T-helper 9 cell (primary cell): ENCODE results near the gene DLX1.
"Not testable (repeated sequence)": the region's sequence is repeated elsewhere in the genome, so short reads cannot be mapped to it uniquely, and the experiment has no call there.

Experiments used
- DNase-seq: peaks from one replicate; pipeline ENCODE4 v3.0.0-alpha.2; 2020

Gene DLX1

DNA sequence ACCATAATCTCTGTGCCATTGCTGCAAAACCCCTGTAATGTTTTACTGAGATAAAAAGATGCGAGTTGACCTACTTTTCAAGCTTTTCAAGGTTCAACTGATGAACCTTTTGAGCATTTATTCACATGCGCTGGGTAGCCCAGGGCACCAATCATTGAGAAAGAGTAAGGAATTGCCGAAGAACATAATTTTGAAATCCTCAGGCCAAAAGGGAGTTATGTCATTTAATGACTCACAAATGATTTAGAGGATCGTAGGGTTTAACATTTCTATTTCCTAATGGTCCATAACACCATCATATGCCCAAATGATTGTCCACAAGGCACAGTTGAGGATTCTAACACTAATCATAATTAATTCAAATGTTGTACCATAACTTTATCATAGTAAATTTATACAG lies 20.2 kb upstream of the DLX1 start:
- no peak for DNase-seq

GRCh38 chr2:172066394-172066886 lies 18.9 kb upstream of the DLX1 start:
- no peak for DNase-seq

DNA sequence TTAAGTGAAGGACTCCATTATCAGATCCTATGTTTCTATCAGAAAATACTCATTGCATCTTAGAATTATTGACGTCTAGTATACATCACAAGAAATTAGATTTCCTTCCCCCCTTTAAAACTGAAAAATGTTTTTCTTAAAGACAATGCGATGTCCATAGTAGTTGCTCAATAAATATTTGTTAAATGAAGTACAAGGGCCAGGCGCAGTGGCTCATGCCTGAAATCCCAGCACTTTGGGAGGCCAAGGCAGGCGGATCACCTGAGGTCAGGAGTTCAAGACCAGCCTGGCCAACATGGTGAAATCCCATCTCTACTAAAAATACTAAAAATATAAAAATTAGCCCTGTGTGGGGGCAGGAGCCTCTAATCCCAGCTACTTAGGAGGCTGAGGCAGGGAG lies 17.4 kb upstream of the DLX1 start:
- not testable (repeated sequence) for DNase-seq

GRCh38 chr2:172070936-172071335 lies 14.4 kb upstream of the DLX1 start:
- DNase-seq: no peak

DNA sequence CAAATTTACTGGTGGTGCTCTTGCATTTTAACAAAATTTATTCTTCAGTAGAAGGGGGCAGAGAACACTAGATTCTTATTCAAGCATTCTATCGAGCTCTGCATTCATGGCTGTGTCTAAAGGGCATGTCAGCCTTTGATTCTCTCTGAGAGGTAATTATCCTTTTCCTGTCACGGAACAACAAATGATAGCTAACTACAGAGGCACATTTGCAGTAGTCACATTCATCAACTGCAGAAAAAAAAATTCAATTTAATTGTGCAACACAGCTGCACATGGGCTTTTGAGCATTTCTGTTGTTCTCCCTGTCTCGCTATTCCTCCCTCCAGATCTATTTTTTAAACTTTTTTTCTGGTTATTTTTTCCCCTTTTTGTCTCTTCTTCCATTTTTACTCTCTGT lies 13.0 kb upstream of the DLX1 start:
- DNase-seq: no peak

- no peak for DNase-seq
Measured at GRCh38 chr2:172072706-172073105, 12.6 kb upstream of the DLX1 start.

- no peak for DNase-seq
Measured at GRCh38 chr2:172073518-172073917, 11.8 kb upstream of the DLX1 start.

DNA sequence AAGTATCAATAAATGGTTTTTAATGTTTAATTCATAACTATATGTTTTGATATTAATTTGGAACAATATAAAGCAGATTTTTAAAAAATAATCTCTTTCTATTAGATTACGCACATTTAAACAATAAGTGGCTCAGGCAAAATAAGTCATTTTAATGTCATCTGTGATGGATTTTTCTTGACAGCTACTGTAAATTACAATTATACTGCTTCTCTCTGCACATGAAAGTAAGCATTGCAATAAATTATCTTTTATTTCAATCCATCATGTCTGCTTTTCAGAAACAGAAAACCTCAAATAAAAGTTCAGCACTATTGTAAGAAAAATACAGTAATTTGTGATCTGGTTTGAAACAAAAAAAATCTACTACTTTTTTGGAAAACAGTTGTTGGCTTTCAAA lies 11.1 kb upstream of the DLX1 start:
- DNase-seq: no peak

DNA sequence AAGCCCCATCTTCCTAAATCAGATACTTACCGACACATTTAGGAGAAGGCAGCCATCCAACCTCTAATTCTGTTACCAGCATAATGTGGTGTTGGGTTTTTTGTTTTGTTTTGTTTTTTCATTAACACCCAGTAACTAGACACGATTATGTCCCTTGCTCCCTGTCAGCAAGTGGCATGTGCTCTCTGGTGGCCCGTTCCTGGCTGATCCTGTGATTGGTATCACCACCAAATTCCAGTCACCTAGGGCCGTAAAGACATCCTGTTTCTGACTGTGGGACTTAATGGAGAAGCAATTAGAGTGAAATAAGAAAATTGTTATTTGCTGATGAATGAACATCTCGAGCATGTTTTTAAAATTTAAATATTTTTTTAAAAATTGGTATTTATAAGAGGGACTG lies 5.9 kb upstream of the DLX1 start:
- no peak for DNase-seq

DNA sequence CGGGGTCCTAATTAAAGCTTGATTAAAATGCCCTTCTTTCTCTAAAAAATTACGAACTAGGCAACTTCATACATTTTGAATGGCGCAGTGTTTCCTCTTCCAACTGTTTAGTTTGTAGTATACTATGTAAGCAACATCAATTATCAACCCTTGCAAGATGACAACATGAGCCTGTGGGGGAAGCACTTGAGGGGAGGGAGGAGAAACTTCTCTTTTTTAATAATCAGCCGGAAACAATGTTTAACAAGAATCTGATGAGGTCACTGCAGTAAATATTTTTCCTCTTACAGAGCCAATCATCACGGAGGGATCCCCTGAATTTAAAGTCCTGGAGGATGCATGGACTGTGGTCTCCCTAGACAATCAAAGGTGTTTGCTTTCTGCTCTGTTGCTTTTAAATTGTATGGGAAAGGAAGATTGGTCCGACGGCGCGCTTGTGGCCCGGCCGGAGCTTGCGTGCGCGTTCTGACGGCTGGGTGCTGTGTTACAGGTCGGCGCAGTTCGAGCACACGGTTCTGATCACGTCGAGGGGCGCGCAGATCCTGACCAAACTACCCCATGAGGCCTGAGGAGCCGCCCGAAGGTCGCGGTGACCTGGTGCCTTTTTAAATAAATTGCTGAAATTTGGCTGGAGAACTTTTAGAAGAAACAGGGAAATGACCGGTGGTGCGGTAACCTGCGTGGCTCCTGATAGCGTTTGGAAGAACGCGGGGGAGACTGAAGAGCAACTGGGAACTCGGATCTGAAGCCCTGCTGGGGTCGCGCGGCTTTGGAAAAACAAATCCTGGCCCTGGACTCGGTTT lies 5.3 kb upstream of the DLX1 start:
- DNase-seq: no peak

DNA sequence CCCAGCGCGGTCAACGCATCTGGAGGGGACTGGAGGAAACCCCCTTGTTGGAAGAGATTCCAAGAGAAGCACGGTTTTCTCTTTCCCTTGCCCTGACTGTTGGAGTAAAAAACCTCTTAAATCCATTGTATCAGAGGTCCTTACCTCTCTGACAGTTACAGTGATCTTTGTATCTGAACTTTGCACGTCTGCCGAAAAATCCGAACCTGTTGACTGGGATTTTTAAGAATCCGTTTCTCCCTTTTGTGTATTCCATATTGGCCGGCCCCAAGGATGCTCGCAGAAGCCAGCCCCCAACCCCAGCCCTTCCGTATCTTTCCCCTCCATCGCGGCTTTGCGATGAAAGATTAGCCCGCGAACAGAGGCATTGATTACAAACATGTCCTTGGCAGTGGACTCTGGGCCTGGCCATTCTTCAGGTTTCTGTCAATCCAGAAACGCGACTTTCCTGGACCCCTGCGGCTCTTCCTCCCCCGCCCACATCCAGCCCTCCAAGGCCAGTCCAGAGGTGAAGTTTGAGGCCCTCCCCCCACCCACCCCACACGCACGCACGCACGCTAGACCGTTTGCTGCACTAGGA lies 4.6 kb upstream of the DLX1 start:
- no peak for DNase-seq

DNA sequence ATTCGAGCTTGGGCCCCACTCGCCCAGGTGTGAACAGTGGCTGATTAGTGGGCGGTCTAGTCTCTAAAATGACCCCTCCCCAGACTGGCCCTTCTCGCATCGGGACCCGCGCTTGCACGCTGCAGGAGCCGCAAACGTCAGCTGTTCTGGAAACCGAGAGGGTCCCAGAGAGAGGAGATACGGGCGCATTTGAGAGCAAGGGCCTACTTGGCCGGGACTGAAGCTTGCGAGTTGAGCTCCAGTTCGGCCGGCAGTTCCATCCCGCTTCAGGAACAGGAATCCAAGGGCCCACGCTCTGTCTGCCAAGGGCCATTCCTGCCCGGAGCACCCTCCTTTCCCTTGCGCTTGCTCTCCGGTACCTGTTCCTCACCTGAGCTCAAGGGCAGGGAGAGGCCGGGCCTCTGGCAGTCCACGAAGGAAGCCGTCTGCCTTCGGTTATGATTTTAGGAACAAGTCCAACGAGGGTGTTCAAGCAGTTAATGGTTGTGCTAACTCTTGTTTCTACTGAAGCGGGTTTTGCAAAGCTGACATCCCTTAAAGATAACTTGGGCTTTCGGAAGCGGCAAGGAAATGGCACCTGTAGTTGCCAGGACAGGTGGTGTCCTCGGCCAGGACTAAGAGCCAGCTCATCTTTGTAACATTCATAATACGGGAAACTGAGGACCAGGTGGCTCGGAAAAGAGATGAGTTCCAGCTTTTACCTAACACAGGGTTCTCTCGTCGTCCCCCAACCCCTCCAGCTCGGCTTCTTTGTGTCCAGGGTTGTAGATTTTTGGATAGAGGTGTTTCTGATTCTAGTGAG lies 3.9 kb upstream of the DLX1 start:
- no peak for DNase-seq

GRCh38 chr2:172082105-172082943 lies 3.0 kb upstream of the DLX1 start:
- no peak for DNase-seq

- no peak for DNase-seq
Measured at GRCh38 chr2:172082944-172083627, 2.2 kb upstream of the DLX1 start.

- DNase-seq: no peak
Measured at GRCh38 chr2:172083628-172084394, 1.5 kb upstream of the DLX1 start.

DNA sequence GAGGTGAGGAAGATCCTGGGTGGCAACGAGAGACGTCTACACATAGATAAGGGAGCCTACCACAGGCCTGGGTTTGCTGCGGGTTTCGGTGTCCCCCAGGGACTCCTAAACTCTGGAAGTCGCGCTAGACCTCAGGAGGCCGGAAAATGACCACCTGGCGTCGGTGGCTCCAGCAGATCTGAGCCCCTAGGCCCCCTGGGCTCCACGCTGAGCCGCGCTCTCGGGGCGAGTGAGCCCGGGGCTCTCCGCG lies 987 bp upstream of the DLX1 start:
- no peak for DNase-seq

DNA sequence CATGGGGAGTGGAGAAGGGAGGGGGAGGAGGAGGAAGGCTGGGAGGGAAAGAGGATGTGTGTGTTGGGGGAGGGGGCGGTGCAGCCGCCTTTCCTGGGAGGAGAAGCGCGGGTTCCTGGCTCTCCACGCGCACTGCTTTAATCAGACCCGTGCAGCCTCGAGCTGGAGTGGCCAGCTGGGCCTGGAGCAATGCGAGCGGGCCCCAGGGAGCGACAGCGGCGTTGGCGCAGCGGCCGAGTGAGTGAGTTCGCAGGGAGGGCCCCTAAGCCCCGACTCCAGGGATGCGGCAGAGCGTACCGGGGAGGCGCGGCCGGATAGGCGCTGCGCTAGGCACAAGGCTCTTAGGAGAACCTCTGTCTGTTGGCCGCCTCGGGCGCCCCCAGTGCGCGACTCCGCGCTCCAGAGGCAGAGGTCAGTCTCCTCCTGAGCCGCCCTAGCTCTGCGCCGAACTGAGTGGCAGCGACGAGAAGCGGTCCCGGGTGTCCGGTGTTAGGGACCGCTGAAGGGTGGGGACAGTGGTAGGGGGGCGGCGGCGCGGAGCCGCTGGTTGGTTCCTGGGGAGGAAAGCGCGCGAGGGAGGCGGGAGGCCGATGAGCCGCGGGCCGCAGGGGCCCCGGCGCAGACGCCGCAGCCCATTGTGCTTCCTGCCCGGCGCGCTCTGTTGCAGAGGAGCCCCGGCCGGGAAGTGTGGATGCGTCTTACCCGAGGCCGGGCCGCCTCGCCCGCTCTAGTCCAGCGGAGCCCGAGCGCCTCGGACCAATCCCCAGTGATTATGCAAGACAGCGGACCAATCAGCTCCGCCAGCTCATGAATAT lies 455 bp upstream of the DLX1 start:
- DNase-seq: no peak

DNA sequence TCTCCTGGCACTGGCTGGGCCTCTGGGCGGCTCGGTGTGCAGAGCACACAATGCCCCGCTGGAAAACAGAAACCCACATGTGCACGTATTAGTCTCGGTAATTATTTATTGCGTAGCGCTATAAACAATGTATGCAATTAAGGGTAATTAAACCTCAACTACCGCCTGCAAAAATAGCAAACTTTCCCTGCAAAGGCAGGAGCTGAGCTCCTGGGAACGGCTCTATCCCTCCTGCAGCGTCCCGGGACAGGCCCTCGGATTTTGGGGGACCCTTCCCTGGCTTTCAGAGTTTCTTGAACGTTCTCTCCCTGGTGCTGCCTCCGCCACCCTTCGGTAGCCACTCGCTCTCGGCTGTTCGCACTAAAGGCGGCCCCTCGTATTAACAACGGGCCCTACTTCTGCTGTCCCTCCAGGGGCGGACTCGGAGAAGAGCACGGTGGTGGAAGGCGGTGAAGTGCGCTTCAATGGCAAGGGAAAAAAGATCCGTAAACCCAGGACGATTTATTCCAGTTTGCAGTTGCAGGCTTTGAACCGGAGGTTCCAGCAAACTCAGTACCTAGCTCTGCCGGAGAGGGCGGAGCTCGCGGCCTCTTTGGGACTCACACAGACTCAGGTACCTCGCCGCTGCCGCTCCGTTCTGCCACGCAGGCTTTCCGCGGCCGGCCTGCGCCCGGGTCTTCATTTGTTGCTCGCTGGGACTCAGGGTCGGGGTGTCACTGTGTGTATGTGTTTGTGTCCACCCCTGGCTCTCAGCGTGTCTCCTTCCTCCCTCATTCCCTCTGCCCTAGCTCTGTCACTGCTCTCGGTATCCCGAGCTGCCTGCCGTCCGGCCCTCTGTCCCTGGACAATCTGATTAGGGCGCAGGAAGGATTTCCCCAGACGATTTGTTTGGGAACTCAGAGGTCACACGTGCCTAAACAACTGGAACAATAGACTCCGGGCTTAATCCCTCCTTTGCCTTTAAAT lies 1.2 kb downstream of the DLX1 start:
- peak; percentile 50 for DNase-seq

DNA sequence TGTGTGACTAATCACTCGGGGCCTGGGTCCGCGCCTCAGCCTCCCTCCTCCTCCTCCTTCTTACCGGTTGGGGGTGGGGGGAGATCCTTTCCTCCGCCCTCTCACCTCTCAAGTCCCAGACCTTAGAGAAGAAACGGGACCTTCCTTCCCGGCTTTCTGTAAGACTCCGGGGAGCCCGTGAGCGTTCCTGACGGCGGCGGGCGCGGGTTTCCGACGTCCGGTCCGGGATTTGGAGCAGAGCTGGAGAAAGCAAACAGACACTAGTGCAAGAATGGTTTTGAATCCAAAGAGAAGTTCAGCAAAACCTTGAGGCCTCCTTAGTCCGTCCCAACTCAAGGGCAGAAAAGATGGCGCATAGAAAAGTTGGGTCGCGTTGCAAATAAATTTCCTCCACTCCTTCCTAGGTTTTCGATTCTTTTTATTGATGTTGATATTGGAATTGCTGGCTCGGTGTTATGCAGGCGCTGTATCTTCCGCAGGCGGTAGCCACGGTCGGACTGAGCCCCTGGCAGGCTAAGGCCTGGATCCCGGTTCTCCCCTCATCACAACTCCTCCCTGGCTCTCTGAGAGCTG lies 2.0 kb downstream of the DLX1 start:
- no peak for DNase-seq
